Progenitor cell of endocrine pancreas (in vitro differentiated cells): ENCODE results near the gene ORMDL1. TPM values are rescaled to one million over a fixed set of nuclear protein-coding genes. Genes with fewer than 3 reads are reported as not detected.

Experiments
- DNase-seq: peaks from one replicate; pipeline ENCODE4 v3.0.0; 2021; ENCODE audit warnings: low spot score; ENCODE audit not compliant: unreplicated experiment
- H3K27ac Mint-ChIP-seq: 2 replicates; pipeline ENCODE4 v1.8.0; 2021; ENCODE audit warnings: mild to moderate bottlenecking, moderate library complexity, mixed read lengths
- H3K27me3 Mint-ChIP-seq: 2 replicates; pipeline ENCODE4 v1.8.0; 2021; ENCODE audit warnings: mixed read lengths
- H3K36me3 Mint-ChIP-seq: 2 replicates; pipeline ENCODE4 v1.8.0; 2022; ENCODE audit warnings: mixed read lengths; ENCODE audit not compliant: insufficient read depth
- H3K4me1 Mint-ChIP-seq: 2 replicates; pipeline ENCODE4 v1.8.0; 2021; ENCODE audit warnings: low read depth, mixed read lengths
- H3K4me3 Mint-ChIP-seq: 2 replicates; pipeline ENCODE4 v1.8.0; 2021; ENCODE audit warnings: low read depth, mild to moderate bottlenecking, moderate library complexity, mixed read lengths
- H3K9me3 Mint-ChIP-seq: 2 replicates; pipeline ENCODE4 v1.8.0; 2021; ENCODE audit warnings: low read depth, mixed read lengths
- CTCF ChIP-seq: fragments of 200-600 bp; sonication (generic); IDR thresholded peaks from one replicate; pipeline ENCODE4 v1.5.0; 2021; ENCODE audit warnings: antibody characterized with exemption, mild to moderate bottlenecking; ENCODE audit not compliant: unreplicated experiment
- total RNA-seq: library from RNA; stranded (reverse); gene quantifications from 2 replicates; pipeline ENCODE4 v1.2.1, GENCODE V29; 2021

ORMDL1 gene
- total RNA-seq, 1 donor from 2014 or later = 74.1 TPM

- Mint-ChIP-seq H3K36me3 (peaks cover 3% of the 10 kb centered on the region), H3K4me3 (no peak overlapping the region), H3K9me3 (no peaks in the 10 kb centered on the region), H3K4me1 (peaks cover 3% of the 10 kb centered on the region), H3K27ac (no peak overlapping the region), H3K27me3 (no peaks in the 10 kb centered on the region)
- TF ChIP-seq CTCF = no peak
- DNase-seq = no peak
Observed at GRCh38 chr2:189824694-189825396, 40.7 kb upstream of the ORMDL1 start.

- H3K9me3 Mint-ChIP-seq = no peaks in the 10 kb centered on the region
- no peak for DNase-seq
- peaks cover 10% of the 10 kb centered on the region for H3K36me3 Mint-ChIP-seq
- no peaks in the 10 kb centered on the region for H3K4me1 Mint-ChIP-seq
- no peaks in the 10 kb centered on the region for H3K27me3 Mint-ChIP-seq
- no peak overlapping the region for H3K27ac Mint-ChIP-seq
- H3K4me3 Mint-ChIP-seq = no peak overlapping the region
- no peak for TF ChIP-seq CTCF
Observed at GRCh38 chr2:189821953-189822748, 38.0 kb upstream of the ORMDL1 start.

- H3K27me3 Mint-ChIP-seq = no peaks in the 10 kb centered on the region
- H3K27ac Mint-ChIP-seq = no peak overlapping the region
- H3K4me3 Mint-ChIP-seq = no peak overlapping the region
- H3K9me3 Mint-ChIP-seq = no peaks in the 10 kb centered on the region
- TF ChIP-seq CTCF = no peak
- no peaks in the 10 kb centered on the region for H3K4me1 Mint-ChIP-seq
- H3K36me3 Mint-ChIP-seq = peaks cover 17% of the 10 kb centered on the region
- DNase-seq = no peak
Observed at GRCh38 chr2:189819297-189819704, 35.2 kb upstream of the ORMDL1 start.

- Mint-ChIP-seq H3K9me3 (no peaks in the 10 kb centered on the region), H3K27me3 (no peaks in the 10 kb centered on the region), H3K4me3 (no peak overlapping the region), H3K36me3 (peaks cover 22% of the 10 kb centered on the region), H3K4me1 (no peaks in the 10 kb centered on the region), H3K27ac (no peak overlapping the region)
- TF ChIP-seq CTCF = no peak
- DNase-seq = no peak
Observed at GRCh38 chr2:189818249-189819038, 34.3 kb upstream of the ORMDL1 start.

GRCh38 chr2:189803431-189803830 is 19.3 kb upstream of the ORMDL1 start:
- Mint-ChIP-seq H3K27ac (no peak overlapping the region), H3K4me3 (no peak overlapping the region), H3K27me3 (no peaks in the 10 kb centered on the region), H3K4me1 (no peaks in the 10 kb centered on the region), H3K9me3 (no peaks in the 10 kb centered on the region), H3K36me3 (peaks cover 6% of the 10 kb centered on the region)
- no peak for TF ChIP-seq CTCF
- DNase-seq = no peak
